Vagina (tissue), 2 donors: ENCODE results near the gene EXOC3. TPM values are rescaled to one million over a fixed set of nuclear protein-coding genes. Genes with fewer than 3 reads are reported as not detected.
A peak's percentile ranks its signal among the peaks of the same experiment; 100 is the strongest.

ENCODE experiments used
- DNase-seq, 2 donors: peaks; one replicate each; pipeline ENCODE4 v3.0.0-alpha.2; 2017; ENCODE audit errors: extremely low spot score in 2 of 2
- H3K27ac ChIP-seq: fragments of 200-600 bp; sonication (generic); one replicate; pipeline ENCODE4 v1.5.1; 2019
- H3K27me3 ChIP-seq: fragments of 200-600 bp; sonication (generic); one replicate; pipeline ENCODE4 v1.5.1; 2019
- H3K36me3 ChIP-seq, 2 donors: fragments of 200-600 bp; sonication (generic); one replicate each; pipeline ENCODE4 v1.5.1; 2017 to 2019
- H3K4me1 ChIP-seq: fragments of 200-600 bp; sonication (generic); one replicate; pipeline ENCODE4 v1.5.1; 2019
- H3K4me3 ChIP-seq, 2 donors: fragments of 200-600 bp; sonication (generic); 1 replicate in 1 of 2; 2 replicates in 1 of 2; pipeline ENCODE4 v1.5.1; 2016 to 2019
- H3K9me3 ChIP-seq: fragments of 200-600 bp; sonication (generic); one replicate; pipeline ENCODE4 v1.5.1; 2019
- POLR2A ChIP-seq, 2 donors: fragments of 450-650 bp; IDR thresholded peaks; one replicate each; pipeline ENCODE4 v1.6.1; 2017; ENCODE audit warnings: antibody characterized with exemption in 2 of 2, mild to moderate bottlenecking in 2 of 2, moderate library complexity in 2 of 2
- POLR2AphosphoS5 ChIP-seq, 2 donors: sonication (generic); formaldehyde crosslinking; IDR thresholded peaks; one replicate each; pipeline ENCODE4 v1.9.0; 2017; ENCODE audit warnings: antibody characterized with exemption in 2 of 2, mild to moderate bottlenecking in 2 of 2, low read depth in 1 of 2; ENCODE audit not compliant: insufficient read depth in 1 of 2
- intact Hi-C: fragments of 100-400 bp; cut with DNase I; formaldehyde crosslinking; loops from one replicate; pipeline ENCODE4 v1.15.1; 2023
- total RNA-seq: library from RNA; depleted of rRNA; stranded (reverse); fragments of >200 nt; gene quantifications from one replicate; pipeline ENCODE4 v1.2.3, GENCODE V29; 2016
- TF ChIP-seq, protein P1 (sequence below), 3 experiments: fragments of 450-650 bp in 2 of 3; fragments of 200-600 bp in 1 of 3; sonication (generic) in 1 of 3; IDR thresholded peaks; one replicate each; pipeline ENCODE4 v1.5.1; 2017 to 2019; ENCODE audit warnings: antibody characterized with exemption in 3 of 3, mild to moderate bottlenecking in 2 of 3, moderate library complexity in 2 of 3

The EXOC3 gene
- total RNA-seq, 1 donor from 2014 or later, result 67.5 TPM

GRCh38 chr5:404666-405241 lies 38.2 kb upstream of the EXOC3 start:
- Histone ChIP-seq H3K4me1 (peaks cover 11% of the 10 kb centered on the region), H3K27ac (no peak overlapping the region), H3K9me3 (no peaks in the 10 kb centered on the region), H3K36me3 (no peaks in the 10 kb centered on the region), H3K27me3 (no peaks in the 10 kb centered on the region), H3K4me3 (no peak overlapping the region)
- intact Hi-C loops, result no loop called here
- no peak for TF ChIP-seq POLR2AphosphoS5 (IDR thresholded peaks at IDR 0.05; ENCODE audit: insufficient read depth in 1 of 2, low read depth in 1 of 2)
- TF ChIP-seq, protein P1, sequence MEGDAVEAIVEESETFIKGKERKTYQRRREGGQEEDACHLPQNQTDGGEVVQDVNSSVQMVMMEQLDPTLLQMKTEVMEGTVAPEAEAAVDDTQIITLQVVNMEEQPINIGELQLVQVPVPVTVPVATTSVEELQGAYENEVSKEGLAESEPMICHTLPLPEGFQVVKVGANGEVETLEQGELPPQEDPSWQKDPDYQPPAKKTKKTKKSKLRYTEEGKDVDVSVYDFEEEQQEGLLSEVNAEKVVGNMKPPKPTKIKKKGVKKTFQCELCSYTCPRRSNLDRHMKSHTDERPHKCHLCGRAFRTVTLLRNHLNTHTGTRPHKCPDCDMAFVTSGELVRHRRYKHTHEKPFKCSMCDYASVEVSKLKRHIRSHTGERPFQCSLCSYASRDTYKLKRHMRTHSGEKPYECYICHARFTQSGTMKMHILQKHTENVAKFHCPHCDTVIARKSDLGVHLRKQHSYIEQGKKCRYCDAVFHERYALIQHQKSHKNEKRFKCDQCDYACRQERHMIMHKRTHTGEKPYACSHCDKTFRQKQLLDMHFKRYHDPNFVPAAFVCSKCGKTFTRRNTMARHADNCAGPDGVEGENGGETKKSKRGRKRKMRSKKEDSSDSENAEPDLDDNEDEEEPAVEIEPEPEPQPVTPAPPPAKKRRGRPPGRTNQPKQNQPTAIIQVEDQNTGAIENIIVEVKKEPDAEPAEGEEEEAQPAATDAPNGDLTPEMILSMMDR (IDR thresholded peaks at IDR 0.05), result no peak
- no peak for TF ChIP-seq POLR2A (IDR thresholded peaks at IDR 0.05)
- peak in 1 of 2 donors; percentile 27 for DNase-seq

- H3K4me1 ChIP-seq, result peaks cover 5% of the 10 kb centered on the region
- TF ChIP-seq, protein P1 (IDR thresholded peaks at IDR 0.05), result no peak
- TF ChIP-seq POLR2AphosphoS5 (IDR thresholded peaks at IDR 0.05; ENCODE audit: insufficient read depth in 1 of 2, low read depth in 1 of 2) (no peak), POLR2A (IDR thresholded peaks at IDR 0.05) (no peak)
- intact Hi-C loops, result no loop called here
- H3K9me3 ChIP-seq, result no peaks in the 10 kb centered on the region
- no peak overlapping the region for H3K4me3 ChIP-seq
- H3K27ac ChIP-seq, result no peak overlapping the region
- DNase-seq, result no peak
- no peaks in the 10 kb centered on the region for H3K36me3 ChIP-seq
- H3K27me3 ChIP-seq, result no peaks in the 10 kb centered on the region
These were observed 37.6 kb upstream of the EXOC3 start for GRCh38 chr5:405421-405820.

GRCh38 chr5:406041-406440 lies 36.9 kb upstream of the EXOC3 start:
- peak in 1 of 2 donors; percentile 87 for DNase-seq
- intact Hi-C loops, result no loop called here
- no peaks in the 10 kb centered on the region for H3K27me3 ChIP-seq
- H3K36me3 ChIP-seq, result no peaks in the 10 kb centered on the region
- TF ChIP-seq POLR2A (IDR thresholded peaks at IDR 0.05) (no peak), POLR2AphosphoS5 (IDR thresholded peaks at IDR 0.05; ENCODE audit: insufficient read depth in 1 of 2, low read depth in 1 of 2) (no peak)
- TF ChIP-seq, protein P1 (IDR thresholded peaks at IDR 0.05), result no peak
- no peaks in the 10 kb centered on the region for H3K9me3 ChIP-seq
- no peak overlapping the region for H3K27ac ChIP-seq
- H3K4me3 ChIP-seq, result no peak overlapping the region
- peaks cover 2% of the 10 kb centered on the region for H3K4me1 ChIP-seq

- intact Hi-C loops, result no loop called here
- TF ChIP-seq POLR2AphosphoS5 (IDR thresholded peaks at IDR 0.05; ENCODE audit: insufficient read depth in 1 of 2, low read depth in 1 of 2), result no peak
- no peak for TF ChIP-seq POLR2A (IDR thresholded peaks at IDR 0.05)
- TF ChIP-seq, protein P1 (IDR thresholded peaks at IDR 0.05), result no peak
- Histone ChIP-seq H3K4me3 (no peak overlapping the region), H3K27ac (no peak overlapping the region), H3K9me3 (no peaks in the 10 kb centered on the region), H3K4me1 (no peaks in the 10 kb centered on the region), H3K27me3 (no peaks in the 10 kb centered on the region), H3K36me3 (no peaks in the 10 kb centered on the region)
- no peak for DNase-seq
These were observed 35.9 kb upstream of the EXOC3 start for GRCh38 chr5:407051-407450.

DNA sequence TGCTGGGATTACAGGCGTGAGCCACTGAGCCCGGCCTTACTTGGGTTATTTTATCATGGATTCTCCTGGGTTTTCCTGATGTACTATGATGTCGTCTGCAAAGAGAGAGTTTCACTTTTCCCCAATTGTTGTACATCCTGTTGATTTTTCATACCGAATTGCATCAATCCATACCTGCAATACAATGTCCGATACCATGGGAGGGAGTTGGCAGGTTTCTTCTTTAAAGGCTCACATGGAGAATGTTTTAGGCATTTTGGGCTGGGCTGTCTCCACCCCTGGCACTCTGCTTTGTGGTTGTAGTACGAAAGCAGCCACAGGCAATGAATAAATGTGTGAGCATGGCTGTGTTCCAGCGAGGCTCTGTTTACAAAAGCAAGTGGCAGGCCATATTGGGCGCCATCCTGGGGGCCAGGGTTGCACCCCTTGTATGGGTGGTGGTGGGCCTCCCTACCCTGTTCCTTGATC lies 35.1 kb upstream of the EXOC3 start:
- Histone ChIP-seq H3K4me1 (no peaks in the 10 kb centered on the region), H3K9me3 (no peaks in the 10 kb centered on the region), H3K36me3 (no peaks in the 10 kb centered on the region), H3K27ac (no peak overlapping the region), H3K4me3 (no peak overlapping the region), H3K27me3 (no peaks in the 10 kb centered on the region)
- TF ChIP-seq POLR2AphosphoS5 (IDR thresholded peaks at IDR 0.05; ENCODE audit: insufficient read depth in 1 of 2, low read depth in 1 of 2) (no peak), POLR2A (IDR thresholded peaks at IDR 0.05) (no peak)
- TF ChIP-seq, protein P1 (IDR thresholded peaks at IDR 0.05), result no peak
- intact Hi-C loops, result no loop called here
- no peak for DNase-seq
